SU-DHL-6 (cell line): Measurements from ENCODE around the gene SUCLG2.

ENCODE experiments used
- H2AFZ ChIP-seq: fragments of 200-600 bp; sonication (generic); 2 replicates; pipeline ENCODE4 v1.6.1; 2014; ENCODE audit warnings: low read depth, mild to moderate bottlenecking, moderate library complexity, mixed read lengths, antibody characterized with exemption, low read length; ENCODE audit not compliant: severe bottlenecking
- H3F3A ChIP-seq: fragments of 200-600 bp; shearing (Covaris generic); 2 replicates; pipeline ENCODE4 v1.6.0; 2016; ENCODE audit warnings: antibody characterized with exemption, mild to moderate bottlenecking; ENCODE audit not compliant: insufficient read depth
- H3K27ac ChIP-seq: fragments of 200-600 bp; sonication (generic); 2 replicates; pipeline ENCODE4 v1.5.1; 2016; ENCODE audit warnings: low read depth, mild to moderate bottlenecking, low read length, moderate library complexity, mixed read lengths
- H3K27me3 ChIP-seq: fragments of 200-600 bp; sonication (generic), shearing (Covaris generic); 2 replicates; pipeline ENCODE4 v1.6.0; 2014; ENCODE audit warnings: mild to moderate bottlenecking, low read length
- H3K36me3 ChIP-seq: fragments of 200-600 bp; sonication (generic); 2 replicates; pipeline ENCODE4 v1.6.1; 2014; ENCODE audit warnings: mild to moderate bottlenecking, low read length, mixed read lengths
- H3K4me2 ChIP-seq: fragments of 300-600, 200-600 bp; shearing (Covaris generic), sonication (generic); 2 replicates; pipeline ENCODE4 v1.6.0; 2014; ENCODE audit warnings: low read length, low read depth, mild to moderate bottlenecking; ENCODE audit not compliant: poor library complexity, severe bottlenecking
- H3K4me3 ChIP-seq: fragments of 200-600 bp; sonication (generic); 2 replicates; pipeline ENCODE4 v1.5.1; 2014; ENCODE audit warnings: antibody characterized with exemption, low read length, mild to moderate bottlenecking, mixed read lengths; ENCODE audit not compliant: insufficient read depth, poor library complexity, severe bottlenecking
- H3K79me2 ChIP-seq: fragments of 200-600 bp; sonication (generic); 2 replicates; pipeline ENCODE4 v1.6.1; 2014; ENCODE audit warnings: mild to moderate bottlenecking, low read length, moderate library complexity; ENCODE audit not compliant: insufficient read depth
- H3K9ac ChIP-seq: fragments of 200-600 bp; sonication (generic); 2 replicates; pipeline ENCODE4 v1.7.0; 2014; ENCODE audit warnings: mild to moderate bottlenecking, low read length
- H3K9me2 ChIP-seq: fragments of 200-600 bp; sonication (generic); replicated peaks from 2 replicates; pipeline ENCODE4 v1.6.1; 2014; ENCODE audit warnings: low read length; ENCODE audit not compliant: insufficient read depth
- H3K9me3 ChIP-seq: fragments of 200-600 bp; sonication (generic); 2 replicates; pipeline ENCODE4 v1.6.1; 2014; ENCODE audit warnings: low read length, mixed read lengths; ENCODE audit not compliant: insufficient read depth
- H4K20me1 ChIP-seq: fragments of 200-600 bp; sonication (generic); 2 replicates; pipeline ENCODE4 v1.6.1; 2014; ENCODE audit warnings: low read depth, mild to moderate bottlenecking, antibody characterized with exemption, low read length, moderate library complexity, mixed read lengths
- EZH2phosphoT487 ChIP-seq: fragments of 200-600 bp; sonication (generic), shearing (Covaris generic); conservative IDR thresholded peaks from 2 replicates; pipeline ENCODE4 v1.6.1; 2018; ENCODE audit warnings: mild to moderate bottlenecking, antibody characterized with exemption, low read length, moderate library complexity, mixed read lengths
- TF ChIP-seq, protein P1 (sequence below): fragments of 200-600 bp; sonication (generic); IDR thresholded peaks from one replicate; pipeline ENCODE4 v1.5.1; 2017; ENCODE audit warnings: antibody characterized with exemption, mild to moderate bottlenecking, low read length, moderate library complexity; ENCODE audit not compliant: insufficient read depth, poor library complexity, severe bottlenecking

Gene SUCLG2

DNA sequence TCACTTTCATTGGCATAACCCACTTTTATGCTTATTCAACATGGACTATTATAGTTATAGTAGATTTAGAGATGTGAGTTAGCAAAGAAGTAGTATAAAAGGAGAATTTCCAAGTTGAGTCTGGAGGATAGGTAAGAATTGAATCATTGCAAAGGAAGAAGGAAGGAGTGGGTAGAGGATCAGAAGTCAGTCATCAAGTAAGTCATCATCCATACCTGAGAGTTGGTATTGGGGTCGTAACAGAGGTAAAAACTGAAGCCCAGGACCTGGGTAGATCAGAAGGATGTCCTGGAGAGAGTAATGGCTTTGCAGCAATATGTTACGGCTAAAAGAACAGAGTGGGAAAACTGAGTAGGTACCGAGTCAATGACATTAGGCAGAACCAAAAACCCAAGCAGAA lies 265.7 kb downstream of the SUCLG2 start:
- Histone ChIP-seq H3K9me3 (no peaks in the 10 kb centered on the region), H3K27me3 (no peaks in the 10 kb centered on the region), H2AFZ (no peak overlapping the region), H3K79me2 (no peaks in the 10 kb centered on the region), H3K9me2 (no peaks in the 10 kb centered on the region), H4K20me1 (no peaks in the 10 kb centered on the region), H3K4me3 (no peak overlapping the region), H3K36me3 (peaks cover 7% of the 10 kb centered on the region; the same call in 1 of the 2 replicates), H3K4me2 (peak overlapping the region; percentile 40), H3F3A (no peaks in the 10 kb centered on the region), H3K9ac (no peak overlapping the region), H3K27ac (no peak overlapping the region)
- TF ChIP-seq, protein P1, sequence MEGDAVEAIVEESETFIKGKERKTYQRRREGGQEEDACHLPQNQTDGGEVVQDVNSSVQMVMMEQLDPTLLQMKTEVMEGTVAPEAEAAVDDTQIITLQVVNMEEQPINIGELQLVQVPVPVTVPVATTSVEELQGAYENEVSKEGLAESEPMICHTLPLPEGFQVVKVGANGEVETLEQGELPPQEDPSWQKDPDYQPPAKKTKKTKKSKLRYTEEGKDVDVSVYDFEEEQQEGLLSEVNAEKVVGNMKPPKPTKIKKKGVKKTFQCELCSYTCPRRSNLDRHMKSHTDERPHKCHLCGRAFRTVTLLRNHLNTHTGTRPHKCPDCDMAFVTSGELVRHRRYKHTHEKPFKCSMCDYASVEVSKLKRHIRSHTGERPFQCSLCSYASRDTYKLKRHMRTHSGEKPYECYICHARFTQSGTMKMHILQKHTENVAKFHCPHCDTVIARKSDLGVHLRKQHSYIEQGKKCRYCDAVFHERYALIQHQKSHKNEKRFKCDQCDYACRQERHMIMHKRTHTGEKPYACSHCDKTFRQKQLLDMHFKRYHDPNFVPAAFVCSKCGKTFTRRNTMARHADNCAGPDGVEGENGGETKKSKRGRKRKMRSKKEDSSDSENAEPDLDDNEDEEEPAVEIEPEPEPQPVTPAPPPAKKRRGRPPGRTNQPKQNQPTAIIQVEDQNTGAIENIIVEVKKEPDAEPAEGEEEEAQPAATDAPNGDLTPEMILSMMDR: no peak
- TF ChIP-seq EZH2phosphoT487: no peak

DNA sequence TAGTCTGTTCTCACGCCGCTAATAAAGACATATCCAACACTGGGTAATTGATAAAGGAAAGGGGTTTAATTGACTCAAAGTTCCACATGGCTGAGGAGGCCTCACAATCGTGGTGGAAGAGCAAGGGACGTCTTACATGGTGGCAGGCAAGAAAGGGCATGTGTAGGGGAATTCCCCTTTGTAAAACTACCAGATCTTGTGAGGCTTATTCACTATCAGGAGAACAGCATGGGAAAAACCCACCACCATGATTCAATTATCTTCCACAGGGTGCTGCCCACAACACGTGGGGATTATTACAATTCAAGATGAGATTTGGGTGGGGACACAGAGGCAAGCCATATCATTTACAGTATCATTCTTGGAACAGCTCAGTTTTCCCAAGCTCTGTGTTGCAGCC lies 268.0 kb downstream of the SUCLG2 start:
- Histone ChIP-seq H4K20me1 (no peaks in the 10 kb centered on the region), H3K4me3 (no peak overlapping the region), H3K4me2 (no peak overlapping the region), H3F3A (no peaks in the 10 kb centered on the region), H3K9me3 (no peaks in the 10 kb centered on the region), H2AFZ (no peak overlapping the region), H3K36me3 (peaks cover 7% of the 10 kb centered on the region; the same call in 1 of the 2 replicates), H3K27ac (no peak overlapping the region), H3K9me2 (no peaks in the 10 kb centered on the region), H3K27me3 (no peaks in the 10 kb centered on the region), H3K79me2 (no peaks in the 10 kb centered on the region), H3K9ac (no peak overlapping the region)
- TF ChIP-seq, protein P1: no peak
- no peak for TF ChIP-seq EZH2phosphoT487

DNA sequence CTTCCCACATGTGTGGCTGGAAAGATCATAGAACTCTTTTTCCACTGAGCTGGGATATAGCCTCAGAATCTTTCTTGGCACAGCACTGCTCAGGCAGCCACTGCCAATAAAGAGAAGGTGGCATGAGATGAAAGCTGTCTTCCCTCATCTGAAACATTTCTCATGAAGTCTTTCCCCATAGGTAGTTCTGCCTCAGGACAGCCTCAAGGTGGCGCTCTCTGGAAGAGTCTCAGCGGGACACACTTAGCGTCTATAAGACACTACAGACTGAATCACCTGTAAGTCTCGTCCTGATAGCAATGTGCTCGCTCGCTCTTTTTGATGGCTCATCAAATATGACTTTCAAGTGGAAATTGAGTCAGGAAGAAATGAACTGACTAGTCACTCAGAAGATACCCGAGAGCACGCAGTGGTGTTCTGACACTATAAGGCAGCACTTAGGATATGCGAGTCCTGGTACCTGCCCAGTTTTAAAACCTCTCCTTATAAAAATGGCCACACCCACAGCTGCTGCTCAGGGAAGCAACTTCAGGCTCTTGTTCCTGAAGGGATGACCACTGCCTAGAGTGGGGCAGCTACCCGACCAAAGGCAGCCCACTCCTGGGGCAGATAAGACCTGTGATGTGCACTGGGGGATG lies 269.5 kb downstream of the SUCLG2 start:
- no peak overlapping the region for H3K4me2 ChIP-seq

More for the DNA sequence above, 269.5 kb downstream of the SUCLG2 start:
- H3K9me2 ChIP-seq: no peaks in the 10 kb centered on the region
- H2AFZ ChIP-seq: no peak overlapping the region
- H3K4me3 ChIP-seq: no peak overlapping the region
- no peak for TF ChIP-seq EZH2phosphoT487
- TF ChIP-seq, protein P1: peak; percentile 61
- H4K20me1 ChIP-seq: no peaks in the 10 kb centered on the region
- H3F3A ChIP-seq: no peaks in the 10 kb centered on the region
- H3K79me2 ChIP-seq: no peaks in the 10 kb centered on the region
- no peaks in the 10 kb centered on the region for H3K9me3 ChIP-seq
- no peaks in the 10 kb centered on the region for H3K36me3 ChIP-seq
- no peaks in the 10 kb centered on the region for H3K27me3 ChIP-seq
- no peak overlapping the region for H3K9ac ChIP-seq
- no peak overlapping the region for H3K27ac ChIP-seq
